Medulla oblongata (tissue), 1 donor: Measurements from ENCODE around the gene LONP2.
A peak's percentile ranks its signal among the peaks of the same experiment; 100 is the strongest.
"Not testable (repeated sequence)": the region's sequence is repeated elsewhere in the genome, so short reads cannot be mapped to it uniquely, and the experiment has no call there.

ENCODE experiments used
- DNase-seq: peaks from one replicate; pipeline ENCODE4 v3.0.0-alpha.2; 2015; ENCODE audit errors: extremely low spot score

LONP2 gene

DNA sequence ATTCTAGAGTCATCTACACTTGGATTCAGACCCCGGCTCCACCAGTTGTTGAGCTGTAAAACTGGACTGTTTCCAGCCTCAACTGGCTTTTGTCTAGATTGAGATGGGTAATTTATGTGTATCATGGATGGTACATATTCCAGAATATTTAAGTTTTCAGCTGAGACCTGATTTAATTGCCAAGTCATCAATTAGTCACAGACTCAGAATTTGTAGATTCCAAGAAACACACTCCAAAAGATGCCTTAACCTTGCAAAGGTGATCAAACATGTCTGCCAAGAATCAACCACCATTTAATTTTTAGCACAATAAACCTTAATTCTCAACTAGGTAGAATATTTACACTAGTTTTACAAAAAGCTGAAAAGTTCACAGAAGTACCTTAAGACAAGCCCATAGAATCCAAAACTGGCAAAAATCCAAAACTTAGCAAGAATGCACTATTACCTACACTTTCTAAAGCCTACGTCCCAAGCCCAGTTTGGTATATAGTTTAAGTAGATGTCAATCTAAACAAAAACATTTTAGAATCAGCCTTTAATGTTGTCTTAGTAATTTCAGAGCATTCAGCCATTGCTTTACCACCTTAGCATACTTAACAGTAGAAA lies 123.4 kb downstream of the LONP2 start:
- DNase-seq, result no peak

- DNase-seq, result no peak
Measured at GRCh38 chr16:48369765-48370164, 125.7 kb downstream of the LONP2 start.

DNA sequence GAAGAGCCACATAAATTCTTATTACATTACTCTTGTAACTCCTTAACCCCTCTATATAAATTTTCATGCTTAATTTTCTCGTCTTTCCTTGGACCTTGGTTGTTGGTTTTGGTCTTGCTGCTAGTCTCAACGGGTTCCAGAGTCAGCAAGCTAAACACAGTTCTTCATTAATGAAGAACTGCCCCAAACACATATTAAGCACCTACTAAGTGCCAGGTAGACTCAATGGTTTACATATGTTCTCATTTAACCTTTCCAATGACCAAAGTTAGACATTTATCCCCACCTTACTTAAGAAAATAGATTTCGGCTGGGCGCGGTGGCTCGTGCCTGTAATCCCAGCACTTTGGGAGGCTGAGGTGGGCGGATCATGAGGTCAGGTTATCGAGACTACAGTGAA lies 126.1 kb downstream of the LONP2 start:
- no peak for DNase-seq

DNA sequence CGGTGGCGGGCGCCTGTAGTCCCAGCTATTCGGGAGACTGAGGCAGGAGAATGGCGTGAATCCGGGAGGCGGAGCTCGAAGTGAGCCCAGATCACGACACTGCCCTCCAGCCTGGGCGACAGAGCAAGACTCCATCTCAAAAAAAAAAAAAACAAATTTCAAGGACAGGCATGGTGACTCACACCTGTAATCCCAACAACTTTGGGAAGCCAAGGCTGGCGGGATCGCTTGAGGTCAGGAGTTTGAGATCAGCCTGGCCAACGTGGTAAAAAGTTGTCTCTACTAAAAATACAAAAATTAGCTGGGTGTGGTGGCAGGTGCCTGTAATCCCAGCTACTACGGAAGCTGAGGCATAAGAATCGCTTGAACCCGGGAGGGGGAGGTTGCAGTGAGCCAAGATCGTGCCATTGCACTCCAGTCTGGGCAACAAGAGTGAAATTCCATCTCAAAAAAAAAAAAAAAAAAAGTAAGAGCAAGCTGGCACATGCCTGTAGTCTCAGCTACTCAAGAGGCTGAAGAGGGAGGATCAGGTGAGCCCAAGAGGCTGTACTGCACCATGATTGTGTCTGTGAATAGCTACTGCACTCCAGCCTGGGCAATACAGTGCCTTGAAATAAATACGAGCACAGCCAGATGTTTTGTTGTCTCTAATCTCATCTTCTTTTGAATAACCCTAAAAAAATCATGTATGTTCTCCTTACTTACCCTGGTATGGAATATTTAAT lies 126.7 kb downstream of the LONP2 start:
- DNase-seq, result not testable (repeated sequence)

DNA sequence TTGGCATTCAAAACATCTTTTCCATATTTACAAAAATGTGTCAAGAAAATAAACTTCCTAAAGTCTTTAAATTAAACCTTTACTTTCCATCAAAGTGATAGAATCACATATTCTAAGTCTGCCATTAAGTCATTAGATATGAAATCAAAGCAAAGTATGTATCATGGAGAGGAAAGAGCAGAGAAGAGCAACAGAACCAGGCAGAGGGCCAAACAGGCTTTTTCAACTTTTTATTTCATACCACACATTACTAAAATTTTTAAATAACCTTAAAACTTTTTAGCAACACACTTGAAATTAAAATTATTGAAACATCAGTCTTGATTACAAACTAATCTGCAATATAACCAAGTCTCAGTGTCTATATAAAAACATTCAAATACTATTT lies 127.3 kb downstream of the LONP2 start:
- no peak for DNase-seq

DNA sequence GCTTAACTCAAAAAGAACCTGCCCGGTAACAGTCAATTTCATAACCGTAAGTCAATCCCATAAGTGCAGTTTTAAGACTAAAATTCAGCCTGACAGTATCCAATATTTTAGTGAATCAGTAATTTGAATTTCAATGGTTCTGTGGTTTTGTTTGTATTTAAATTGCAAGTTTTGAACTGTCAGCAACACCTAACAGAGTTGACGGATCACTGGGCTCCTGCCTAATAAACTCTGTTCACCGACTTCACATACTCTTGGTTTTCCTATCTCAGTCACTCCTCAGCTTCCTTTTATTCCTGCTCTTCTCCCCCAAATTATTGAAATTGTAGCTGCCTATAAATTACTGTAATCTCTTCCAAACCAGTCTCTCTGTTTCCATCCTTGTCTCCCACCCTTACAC lies 128.6 kb downstream of the LONP2 start:
- DNase-seq, result no peak

DNA sequence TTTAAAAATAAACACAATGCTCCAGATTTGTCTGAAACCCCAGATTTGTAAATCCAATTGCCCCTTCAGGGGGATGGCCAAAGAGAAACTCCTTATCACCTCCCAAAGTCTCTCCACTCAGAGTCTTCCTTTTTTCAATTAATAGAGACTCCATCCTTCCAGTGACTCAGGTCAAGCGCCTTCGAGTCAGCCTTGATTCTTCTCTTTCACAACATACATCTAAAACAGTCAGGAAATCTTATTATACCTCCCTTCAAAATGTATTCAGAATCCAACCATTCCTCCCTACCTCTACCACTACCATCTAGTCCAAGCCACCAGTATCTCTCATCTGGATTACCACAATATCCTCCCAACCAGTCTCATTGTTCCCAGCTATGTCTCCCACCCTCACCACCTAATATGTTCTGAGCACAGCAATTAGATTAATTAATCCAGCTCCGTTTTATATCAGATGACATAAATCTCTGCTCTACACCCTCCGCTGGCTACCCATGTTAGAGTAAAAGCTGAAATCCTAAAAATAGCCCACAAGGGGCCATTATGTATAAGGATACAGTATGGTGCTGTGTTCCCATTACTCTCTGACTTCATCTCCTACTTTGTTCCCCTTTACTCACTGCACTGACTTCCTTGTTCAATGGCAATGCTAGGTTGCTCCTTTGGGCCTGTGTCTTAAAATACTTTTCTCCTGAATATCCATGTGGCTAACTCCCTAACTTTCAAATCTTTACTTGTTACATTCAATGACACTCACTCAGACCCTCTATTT lies 129.3 kb downstream of the LONP2 start:
- no peak for DNase-seq

GRCh38 chr16:48374255-48374654 lies 130.2 kb downstream of the LONP2 start:
- DNase-seq, result no peak

GRCh38 chr16:48377301-48377700 lies 133.2 kb downstream of the LONP2 start:
- not testable (repeated sequence) for DNase-seq

DNA sequence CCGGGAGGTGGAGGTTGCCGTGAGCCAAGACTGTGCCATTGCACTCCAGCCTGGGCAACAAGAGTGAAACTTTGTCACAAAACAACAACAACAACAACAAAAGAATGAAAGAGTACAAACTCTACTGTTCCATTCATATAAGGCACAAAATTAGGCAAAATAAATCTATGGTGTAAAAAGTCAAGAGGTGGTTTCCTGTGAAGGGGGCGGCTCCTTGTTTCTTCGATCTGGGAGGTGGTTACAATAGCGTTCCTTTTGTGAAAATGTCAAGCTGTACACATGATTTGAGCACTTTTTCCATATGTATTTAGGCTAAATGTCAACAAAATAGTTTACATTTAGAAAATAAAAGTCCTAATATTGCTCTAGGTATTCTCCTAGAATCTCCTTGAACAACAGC lies 134.2 kb downstream of the LONP2 start:
- DNase-seq, result no peak

- DNase-seq, result no peak
Measured at GRCh38 chr16:48378836-48379235, 134.7 kb downstream of the LONP2 start.

GRCh38 chr16:48381201-48381600 lies 137.1 kb downstream of the LONP2 start:
- DNase-seq, result no peak

DNA sequence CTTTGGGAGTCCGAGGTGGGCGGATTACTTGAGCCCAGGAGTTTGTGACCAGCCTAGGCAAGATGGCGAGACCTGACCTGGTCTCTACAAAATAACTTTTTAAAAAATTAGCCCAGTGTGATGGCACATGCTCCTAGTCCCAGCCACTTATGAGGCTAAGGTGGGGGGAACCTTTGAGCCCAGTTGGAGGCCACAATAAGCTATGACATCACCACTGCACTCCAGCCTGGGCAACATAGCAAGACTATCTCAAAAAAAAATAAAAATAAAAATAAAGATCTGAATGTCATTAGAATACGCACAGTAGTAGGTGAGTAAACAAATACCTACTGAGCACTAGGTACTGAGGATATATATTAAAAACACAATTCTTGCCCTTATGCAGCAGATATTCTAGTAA lies 138.0 kb downstream of the LONP2 start:
- DNase-seq, result no peak

GRCh38 chr16:48383009-48383876 lies 139.1 kb downstream of the LONP2 start:
- peak; percentile 42 for DNase-seq

- DNase-seq, result peak; percentile 55
Measured at GRCh38 chr16:48383877-48384519, 139.9 kb downstream of the LONP2 start.

GRCh38 chr16:48384520-48385252 lies 140.6 kb downstream of the LONP2 start:
- DNase-seq, result peak; percentile 60

DNA sequence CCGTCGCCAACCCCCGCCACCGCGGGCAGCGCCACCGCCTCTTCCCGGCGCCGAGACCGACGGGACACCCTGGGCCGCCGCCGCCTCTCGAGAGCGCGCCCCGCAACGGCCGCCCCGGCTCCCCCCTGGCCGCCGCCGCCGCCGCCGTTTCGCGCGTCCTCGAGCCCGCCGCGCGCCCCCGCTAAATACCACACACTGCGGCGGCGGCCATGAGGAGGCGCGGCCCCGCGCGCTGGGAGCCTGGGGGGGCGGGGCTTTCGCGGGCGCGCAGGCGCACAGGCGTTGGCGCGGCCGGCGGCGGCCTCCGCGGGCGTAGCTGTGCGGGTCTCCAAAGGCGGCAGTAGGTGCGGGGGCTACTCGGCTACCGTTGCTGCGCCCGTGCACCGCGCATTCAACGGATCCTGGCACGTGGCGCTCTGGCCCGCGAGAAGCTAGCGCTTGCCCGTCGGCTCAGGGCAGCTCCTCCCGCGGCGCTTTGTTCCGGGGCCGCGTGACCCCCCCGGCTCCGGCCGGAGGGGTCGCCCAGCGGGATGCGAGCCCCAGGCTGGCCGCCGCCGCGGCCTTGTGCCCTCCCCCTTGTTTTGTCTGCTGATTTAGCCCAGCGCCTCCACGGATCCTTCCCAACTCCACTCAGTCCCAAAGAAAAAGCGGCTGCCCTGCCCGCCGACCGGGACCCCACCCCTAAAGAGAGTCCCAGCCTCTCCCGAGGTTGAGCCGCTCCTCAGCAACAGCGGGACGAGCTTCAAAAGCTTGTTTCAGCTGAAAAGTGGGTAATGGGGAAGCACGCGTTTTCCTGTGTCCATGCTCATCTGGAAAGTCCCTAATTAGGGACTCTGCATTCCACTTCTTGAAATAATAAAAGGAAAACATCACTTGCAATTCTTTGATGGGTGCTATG lies 141.4 kb downstream of the LONP2 start, which contains the start of gene SIAH1:
TSS of gene SIAH1 (minus strand) at position 161 of the 898 bp plus-strand sequence. CDS start 22,985 bp downstream, outside the sequence.
- peak; percentile 88 for DNase-seq

- no peak for DNase-seq
Measured at GRCh38 chr16:48386559-48387312, 142.6 kb downstream of the LONP2 start.

- DNase-seq, result no peak
Measured at GRCh38 chr16:48392407-48392806, 148.3 kb downstream of the LONP2 start.
